GM21528 (cell line): ENCODE results near the gene LARP6.
"Not testable (repeated sequence)": the region's sequence is repeated elsewhere in the genome, so short reads cannot be mapped to it uniquely, and the experiment has no call there.

Experiments
- ATAC-seq: cut with Tn5 transposase; IDR thresholded peaks from one replicate; pipeline ENCODE4 v1.9.1; 2021; ENCODE audit warnings: mild to moderate bottlenecking, moderate library complexity; ENCODE audit not compliant: unreplicated experiment, low FRiP score

The LARP6 gene

DNA sequence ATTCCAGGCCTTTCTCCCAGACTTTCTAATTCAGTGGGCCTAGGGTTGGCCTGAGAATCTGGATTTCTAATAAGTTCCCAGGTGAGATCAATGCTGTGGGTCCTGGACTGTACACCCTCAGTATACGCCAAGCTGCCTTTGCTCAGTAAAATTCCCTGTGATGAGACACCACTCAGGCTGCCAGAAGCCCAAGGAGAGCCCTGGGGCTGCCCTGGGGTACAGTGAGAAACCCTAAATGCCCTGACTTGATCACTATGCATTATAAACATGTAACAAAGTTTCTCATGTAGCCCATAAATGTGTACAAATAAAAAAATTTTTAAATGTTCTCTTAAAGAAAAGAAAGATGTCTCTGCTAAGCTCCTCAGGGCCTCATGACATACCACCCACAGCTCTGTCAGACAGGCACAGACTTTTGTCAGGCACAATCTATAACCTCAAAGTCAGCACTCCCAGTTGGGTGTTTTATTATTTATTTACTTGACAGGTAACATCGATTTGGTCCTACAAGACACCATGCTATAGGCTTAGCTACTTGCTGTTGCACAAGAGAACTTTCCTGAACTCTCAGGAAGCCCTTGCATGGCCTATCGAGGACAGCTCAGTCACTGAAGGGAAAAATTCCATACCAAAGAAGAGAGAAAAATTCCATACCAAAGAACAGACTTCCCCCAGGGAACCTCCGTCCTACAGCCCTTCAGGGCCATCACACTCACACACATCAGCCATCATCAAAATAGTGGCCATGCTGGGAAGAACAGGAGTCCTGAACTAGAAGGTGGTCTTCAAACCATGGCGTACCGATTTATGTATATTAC, 22.7 kb downstream of the LARP6 start:
- ATAC-seq = no peak

DNA sequence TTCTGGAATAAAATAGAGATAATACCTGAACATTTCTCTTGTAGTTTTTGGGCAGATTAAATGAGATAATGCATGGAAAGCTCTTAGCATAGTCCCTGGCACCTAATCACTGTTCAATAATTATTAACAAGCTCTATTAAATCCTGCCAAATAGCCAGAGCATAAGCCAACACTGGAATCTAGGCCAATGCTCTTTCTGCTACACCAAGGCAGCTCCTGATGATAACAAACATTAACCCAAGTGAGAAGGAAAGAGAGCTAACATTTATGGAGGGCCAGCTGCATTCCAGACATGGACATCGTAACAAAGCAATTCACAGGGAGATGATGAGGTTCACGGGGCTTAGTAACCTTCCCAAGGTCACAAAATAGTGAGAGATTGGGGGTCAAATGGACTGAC, 23.3 kb downstream of the LARP6 start:
- no peak for ATAC-seq

DNA sequence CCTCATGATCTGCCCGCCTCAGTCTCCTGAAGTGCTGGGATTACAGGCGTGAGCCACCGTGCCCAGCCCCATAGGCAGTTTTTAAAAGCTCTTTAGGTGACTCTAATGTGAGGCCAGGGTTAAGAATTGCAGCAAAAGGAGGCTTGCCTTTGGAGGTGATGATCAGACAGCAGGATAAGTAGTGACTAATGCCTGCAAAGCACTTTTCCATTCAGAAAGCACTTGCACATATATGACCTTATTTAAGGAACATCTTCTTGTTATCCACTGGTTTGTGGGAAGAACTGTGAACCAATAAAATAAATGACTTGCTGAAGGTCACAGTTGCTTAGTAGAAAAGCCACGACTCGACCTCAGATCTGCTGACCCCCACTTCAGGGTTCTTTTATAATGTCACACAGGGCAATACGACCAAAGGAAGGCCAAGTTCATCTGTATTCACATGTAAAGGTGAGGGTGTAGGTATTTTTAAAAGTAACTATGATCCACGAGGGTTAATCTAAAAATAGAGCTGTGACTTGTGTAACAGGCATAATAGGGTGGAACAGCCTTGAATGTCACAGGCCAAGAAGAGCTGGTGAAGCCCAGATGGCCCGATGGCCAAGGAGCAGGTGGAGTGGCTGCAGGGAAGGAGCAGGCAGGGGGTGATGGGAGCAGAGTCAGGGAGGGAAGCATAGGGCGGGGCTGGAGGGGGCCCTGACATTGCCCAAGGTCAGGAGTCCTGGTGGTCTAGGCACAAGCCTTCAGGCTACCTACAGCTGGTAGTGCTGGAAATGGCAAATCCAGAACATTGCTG, 24.4 kb downstream of the LARP6 start:
- ATAC-seq = no peak

DNA sequence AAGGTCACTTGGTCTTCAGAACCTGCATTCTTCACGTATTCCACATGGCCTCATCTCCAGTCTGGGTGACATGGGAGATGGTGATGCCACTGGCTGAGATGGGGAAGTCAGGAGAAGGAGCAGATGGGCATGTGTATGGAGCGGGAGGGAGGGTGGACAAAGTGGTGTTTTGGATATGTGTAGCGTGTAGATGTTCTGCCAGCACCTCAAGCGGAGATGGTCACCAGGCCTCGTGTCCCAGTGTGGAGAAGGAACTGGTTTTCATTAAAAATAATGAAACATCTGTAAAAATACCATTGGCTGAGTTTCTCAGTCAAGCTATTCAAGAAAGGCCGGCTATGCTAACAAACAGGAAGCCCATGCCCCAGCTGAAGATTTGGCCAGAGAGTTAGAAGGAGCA, 26.2 kb downstream of the LARP6 start:
- ATAC-seq = no peak

DNA sequence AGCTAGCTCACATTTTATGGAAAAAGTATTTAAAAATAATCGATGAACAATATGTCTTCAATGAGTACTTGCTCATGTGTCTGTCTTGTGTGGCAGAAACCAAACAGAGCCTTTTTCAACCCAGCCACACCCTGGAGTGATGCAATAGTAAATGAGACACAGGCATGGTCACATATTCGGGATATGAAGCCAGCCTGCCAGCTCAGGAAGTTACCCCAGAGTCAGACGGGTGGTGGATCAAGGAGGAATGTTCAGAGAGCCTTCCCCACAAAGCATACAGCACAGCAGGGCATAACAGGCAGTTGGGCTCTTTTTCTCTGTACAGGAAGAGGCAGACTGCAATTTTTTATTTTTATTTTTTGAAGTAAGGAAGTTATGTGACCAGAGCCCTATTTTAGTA, 27.3 kb downstream of the LARP6 start:
- no peak for ATAC-seq

DNA sequence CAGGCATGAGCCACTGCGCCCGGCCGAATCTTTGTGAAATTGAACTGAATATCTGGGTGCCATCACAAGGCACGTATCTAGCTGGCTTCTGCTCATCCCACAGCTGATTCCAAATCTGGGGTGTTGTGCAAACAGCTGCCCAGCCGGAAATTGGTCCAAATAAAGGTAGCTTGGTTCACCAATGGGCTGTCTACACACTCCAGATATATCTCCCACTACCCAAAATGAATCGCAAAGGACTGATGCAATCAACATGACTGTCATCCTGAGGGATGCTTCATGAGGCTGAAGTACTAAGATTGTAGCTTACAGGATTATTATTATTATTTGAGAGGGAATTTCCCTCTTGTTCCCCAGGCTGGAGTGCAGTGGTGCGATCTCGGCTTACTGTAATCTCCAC, 28.1 kb downstream of the LARP6 start:
- no peak for ATAC-seq

DNA sequence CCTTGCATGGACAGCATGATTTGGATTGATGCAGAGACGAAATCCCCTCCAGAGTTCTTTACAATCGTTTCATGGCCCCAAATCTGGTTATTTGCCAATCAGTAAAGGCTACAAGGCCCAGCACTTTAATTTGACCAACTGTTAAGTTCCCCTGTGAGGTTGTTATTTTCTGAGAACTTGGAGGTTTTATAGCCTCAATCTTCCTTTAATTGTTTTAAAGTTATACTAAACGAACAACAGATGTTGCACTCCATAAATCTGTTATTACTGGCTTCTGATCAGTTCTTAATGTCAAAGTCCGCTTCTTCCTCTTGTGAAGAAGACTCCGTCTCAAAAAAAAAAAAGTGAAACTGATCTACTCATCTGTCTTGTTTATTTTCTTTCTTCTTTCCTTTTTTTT, 30.8 kb downstream of the LARP6 start:
- no peak for ATAC-seq

DNA sequence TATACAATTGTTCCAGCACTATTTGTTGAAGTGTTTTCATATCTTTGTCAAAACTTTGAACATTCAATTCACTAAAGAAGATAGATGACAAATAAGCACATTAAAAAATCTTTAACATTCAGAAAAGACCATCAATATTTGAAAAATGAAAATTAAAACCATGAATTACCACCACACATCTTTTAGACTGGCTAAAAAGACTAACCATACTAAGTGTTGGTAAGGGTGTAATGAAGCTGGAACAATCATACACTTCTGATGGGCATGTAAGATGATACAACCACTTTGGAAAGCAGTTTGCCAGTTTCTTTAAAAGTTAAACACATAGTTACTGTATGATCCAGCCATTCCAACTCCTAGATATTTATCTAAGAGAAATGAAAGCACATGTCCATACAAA, 33.7 kb downstream of the LARP6 start:
- no peak for ATAC-seq

DNA sequence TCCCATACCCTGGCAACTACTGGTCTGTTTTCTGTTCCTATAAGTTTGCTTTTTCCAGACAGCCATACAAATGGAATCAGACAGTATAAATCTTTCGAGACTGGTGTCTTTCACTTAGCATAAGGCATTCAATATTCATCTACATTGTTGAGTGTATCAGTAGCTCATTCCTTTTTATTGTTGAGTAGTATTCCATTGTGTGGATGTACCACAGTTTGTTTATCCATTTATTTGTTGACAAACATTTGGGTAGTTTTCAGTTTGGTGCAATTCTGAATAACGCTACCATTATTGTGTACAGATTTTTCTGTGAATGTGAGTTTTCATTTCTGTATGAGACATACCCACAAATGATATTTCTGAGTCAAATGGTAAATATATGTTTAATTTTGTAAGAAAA, 35.4 kb downstream of the LARP6 start:
- ATAC-seq = no peak

DNA sequence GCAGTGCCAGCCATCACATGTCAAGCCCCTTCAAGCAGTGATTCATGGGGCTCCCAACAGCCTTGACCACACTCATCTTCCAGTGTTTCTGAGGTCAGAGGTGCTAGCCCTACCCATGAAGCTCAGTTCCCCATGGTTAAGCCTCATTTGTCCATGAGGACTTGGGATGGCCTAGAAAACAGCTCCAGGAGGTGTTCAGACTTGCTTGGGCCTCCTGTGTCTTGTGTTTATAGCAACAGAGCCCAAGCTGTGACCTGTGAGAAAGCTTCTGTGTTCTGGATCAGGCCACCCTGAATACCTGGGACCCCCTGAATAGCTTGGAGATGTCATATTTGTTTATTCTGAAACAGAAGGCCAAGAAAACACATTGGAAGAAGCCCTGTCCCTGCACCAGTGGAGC, 36.7 kb downstream of the LARP6 start:
- ATAC-seq = no peak

DNA sequence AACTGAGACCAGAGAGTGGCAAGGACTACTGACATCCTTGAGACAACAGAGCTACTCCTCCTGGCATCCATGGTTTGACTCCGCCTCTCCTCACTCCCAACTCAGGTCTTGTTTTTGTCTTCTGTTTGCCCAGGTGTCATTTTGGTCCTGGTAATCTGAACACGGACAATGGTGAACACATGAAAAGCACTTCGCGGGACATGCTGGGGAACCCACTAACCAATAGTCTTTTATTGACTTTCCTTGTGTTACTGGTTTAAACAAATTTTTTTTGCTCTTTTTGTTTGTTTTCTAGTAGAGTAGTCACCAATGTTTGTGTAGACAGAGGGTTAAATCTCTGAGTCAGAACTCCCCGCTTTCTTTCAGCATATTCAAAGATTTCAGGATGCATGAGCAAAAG, 38.4 kb downstream of the LARP6 start:
- ATAC-seq = no peak

DNA sequence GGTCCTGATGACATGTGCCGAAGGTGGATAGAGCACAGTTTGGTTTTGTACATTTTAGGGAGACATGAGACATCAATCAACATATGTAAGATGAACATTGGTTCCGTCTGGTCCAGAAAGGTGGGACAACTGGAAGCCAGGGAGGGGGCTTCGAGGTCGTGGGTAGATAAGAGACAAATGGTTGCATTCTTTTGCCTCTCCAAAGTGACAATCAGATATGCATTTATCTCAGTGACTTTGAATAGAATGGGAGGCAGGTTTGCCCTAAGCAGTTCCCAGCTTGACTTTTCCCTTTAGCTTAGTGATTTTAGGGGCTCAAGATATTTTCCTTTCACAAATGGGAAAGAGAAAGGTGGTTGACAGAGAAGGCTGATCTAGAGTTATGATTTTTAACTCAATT, 38.9 kb downstream of the LARP6 start:
- not testable (repeated sequence) for ATAC-seq

DNA sequence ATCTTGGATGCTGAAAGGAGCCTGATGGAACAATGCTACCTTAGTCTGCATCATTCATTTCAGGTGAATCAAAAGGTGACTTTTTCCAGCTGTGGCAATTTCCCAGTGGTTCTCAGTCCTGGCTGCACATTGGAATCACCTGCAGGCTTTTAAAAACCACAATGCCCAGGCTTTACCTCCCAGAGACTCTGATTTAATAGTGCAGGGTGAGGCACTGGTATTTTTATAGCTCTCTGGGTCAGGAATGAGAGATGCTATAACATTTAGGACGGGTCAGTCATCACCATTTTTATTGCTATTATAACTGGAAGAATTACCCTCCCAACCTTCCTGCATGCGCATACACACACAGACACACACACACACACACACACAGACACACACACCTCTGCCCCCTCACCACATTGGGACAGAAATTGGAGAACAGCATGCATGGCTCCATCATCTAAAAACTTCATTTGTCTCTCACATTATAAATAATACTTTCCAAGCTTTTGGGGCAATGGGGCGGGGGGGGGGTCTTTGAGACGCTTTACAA, 41.1 kb downstream of the LARP6 start:
- no peak for ATAC-seq

DNA sequence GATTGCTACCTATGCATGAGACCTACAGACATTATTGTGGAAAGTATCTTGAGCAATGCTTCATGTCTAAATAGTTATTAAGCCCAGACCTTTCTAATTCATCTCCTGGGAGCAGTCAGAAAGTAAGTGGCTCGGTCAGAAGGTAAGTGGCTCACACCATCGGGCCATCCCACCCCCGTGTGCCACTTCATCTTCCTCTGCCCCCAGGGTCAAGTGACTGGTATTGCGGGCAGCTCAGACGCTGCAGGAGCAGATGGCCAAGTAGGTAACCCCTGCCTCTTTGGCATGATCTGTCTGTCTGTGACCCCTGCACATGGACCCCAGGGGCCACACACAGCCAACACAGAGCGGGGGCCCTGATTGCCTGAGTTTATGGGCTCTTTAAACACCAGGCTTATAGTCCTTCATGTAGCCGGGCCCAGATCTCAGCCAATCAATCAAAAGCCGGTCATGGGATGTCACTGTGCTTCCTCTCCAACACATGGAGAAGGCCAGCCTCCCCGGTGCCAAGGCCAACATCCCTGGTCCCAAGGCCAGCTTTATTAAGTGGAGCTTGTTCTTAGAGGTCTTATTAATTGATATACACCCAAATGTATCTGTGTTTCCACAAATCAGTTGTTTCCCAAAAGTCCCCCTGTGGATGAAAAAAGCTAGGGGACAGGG, 42.9 kb downstream of the LARP6 start:
- ATAC-seq = no peak

DNA sequence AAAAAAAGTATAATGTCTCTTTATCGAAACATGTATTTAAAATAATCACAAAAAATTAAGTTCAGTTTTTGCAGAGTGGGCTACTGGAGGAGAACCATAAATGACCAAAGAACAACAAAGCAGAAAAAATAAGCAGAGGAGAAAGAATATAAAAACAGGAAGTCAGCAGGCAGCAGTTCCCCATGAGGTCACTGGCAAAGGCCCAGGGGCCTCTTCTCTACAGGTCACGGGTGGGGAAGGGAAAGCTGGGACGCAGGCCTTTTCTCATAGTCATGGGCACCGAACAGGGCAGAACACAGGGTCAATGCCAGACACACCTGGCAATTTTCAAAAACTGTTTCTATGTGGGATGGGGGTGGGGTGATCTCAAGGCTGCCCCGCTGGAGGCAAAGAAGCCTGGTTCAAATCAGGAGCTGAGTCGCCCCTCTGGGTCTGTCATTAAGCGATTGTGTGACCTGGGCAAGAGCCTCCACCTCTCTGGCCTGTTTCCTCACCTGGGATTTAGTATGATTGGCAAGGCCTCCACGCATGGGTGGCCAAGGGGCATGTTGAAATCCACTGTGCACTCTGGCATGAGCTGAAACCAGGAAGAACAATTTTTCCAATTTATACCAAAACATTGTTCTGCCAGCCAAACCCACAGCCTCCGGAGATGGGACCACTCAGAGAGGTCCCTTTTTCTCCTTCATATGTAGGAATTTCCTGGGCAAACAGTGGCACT, 46.8 kb downstream of the LARP6 start:
- ATAC-seq = no peak

DNA sequence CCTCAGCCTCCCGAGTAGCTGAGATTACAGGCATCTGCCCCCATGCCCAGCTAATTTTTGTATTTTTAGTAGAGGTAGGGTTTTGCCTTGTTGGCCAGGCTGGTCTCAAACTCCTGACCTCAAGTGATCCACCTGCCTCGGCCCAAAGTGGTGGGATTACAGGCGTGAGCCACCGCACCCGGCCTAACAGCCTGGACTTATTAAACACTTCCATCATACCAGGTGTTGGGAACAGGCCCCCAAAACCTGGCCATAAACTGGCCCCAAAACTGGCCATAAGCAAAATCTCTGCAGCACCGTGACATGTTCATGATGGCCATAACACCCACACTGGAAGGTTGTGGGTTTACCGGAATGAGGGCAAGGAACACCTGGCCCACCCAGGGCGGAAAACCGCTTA, 49.6 kb downstream of the LARP6 start:
- ATAC-seq = not testable (repeated sequence)

DNA sequence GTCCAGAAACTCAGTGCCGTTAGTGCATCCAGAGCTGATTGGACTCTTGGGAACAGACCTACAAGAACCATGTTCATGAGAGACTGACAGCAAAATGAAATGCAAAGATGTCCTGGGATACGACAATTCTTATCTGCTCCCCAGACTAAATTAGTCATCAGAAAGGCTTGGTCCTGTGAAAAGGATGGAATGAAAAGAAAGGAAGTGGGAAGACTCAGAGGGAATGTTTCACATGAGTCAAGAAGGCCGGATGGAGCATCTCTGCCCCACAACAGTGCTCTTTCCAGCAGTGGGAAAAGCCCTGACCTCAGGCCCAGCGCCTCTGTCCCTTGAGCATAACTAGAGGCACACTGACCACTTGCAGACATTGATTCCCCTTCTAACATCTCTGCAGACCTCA, 51.3 kb downstream of the LARP6 start:
- no peak for ATAC-seq

DNA sequence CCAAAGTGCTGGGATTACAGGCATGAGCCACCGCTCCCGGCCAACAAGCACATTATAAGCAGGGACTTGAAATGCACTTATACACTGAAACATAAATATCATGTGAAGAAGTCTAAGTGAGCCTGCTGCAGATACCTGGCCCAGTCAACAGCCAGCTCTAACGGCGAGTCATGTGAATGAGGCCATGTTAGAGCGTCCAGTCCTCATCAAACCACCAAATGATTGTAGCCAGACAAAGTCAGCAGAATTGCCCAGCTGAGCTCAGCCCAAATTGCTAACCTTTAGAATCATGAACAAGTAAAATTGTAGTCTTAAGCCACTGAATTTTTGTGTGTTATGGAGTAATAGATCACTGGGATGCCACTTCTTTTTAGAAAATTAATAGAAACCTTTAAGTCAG, 52.8 kb downstream of the LARP6 start:
- no peak for ATAC-seq

DNA sequence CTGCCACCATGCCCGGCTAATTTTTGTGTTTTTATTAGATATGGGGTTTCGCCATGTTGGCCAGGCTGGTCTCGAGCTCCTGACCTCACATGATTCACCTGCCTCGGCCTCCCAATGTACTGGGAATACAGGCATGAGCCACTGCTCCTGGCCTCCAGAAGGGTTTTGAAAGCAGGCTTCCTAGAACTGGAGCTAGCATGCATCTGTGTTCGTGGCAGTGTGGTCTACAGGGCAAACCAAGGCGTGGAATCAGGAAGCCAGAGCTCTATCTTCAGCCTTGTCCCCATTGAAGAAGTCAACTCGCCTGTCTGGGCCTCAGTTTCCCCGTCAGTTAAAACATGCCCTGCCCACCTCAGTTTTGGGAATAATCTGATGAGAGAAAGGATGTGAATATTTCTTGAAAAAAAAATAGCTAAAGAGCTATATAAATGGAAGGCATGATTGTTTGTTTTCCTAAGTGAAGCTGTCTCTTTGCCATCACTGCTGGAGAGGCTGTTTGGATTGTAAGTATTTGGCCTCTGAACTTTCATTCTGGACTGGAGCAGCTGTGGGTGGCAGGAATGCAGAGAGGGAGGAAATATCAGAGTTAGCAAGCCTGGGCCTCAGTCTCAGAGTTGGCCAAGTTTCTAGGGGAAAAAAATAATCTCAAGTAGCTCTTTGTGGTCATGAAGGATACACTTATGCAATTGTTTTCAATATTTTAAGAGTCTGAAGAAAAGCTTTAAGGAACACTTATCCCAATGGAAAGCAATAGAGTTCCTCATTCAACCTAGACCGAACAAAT, 54.1 kb downstream of the LARP6 start:
- ATAC-seq = no peak

DNA sequence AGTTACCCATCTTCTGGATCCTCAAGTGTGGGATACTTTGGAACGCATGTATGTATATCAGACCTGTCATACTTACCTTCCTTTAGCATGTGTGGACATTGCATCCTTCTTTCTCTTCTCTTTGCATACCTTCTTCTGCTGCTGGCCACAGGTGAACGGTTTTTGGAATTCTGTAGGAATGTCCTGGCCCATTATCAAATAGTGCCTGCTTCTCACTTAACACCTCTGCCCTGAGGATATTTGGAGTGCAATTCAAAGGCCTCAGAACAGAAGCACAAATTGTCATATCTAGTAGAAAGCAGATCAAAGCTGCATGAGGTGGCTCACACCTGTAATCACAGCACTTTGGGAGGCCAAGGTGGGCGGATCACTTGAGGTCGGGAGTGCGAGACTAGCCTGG, 56.5 kb downstream of the LARP6 start:
- ATAC-seq = no peak
